Embryonic facial prominence (tissue), 1 donor: ENCODE data around the gene RPL13.

Experiments
- DNase-seq: peaks from one replicate; pipeline ENCODE4 v3.0.0-alpha.2; 2016; ENCODE audit errors: extremely low spot score

The RPL13 gene

DNA sequence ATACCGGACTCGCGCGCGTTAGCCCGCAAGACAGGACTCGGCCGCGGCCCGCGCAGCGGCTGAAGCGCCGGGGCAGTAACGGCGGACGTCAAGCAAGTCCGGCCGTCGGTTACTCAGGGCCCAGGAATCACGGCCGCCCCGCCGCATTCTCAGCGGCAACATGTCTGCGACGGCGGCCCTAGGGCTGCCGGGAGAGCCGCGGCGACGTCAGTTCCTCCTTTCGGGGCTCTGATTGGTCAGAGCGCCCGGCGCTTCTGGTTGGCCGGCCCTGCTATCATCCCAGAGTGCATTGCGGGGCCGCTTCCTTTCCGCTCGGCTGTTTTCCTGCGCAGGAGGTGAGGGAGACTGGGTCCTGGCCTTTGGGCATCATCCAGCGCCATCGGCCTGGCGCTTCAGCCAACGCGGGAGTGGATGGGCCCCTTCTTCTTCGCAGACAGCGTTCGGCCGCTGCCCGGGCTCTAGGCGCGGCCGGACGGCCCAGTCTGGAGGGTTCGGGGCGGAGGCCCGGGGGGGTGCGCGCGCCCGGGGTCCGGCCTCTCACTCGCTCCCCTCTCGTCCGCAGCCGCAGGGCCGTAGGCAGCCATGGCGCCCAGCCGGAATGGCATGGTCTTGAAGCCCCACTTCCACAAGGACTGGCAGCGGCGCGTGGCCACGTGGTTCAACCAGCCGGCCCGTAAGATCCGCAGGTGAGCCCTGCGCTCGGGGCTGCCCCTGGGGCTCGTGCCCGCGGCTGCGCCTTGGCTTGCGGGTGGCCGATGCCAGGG is at the start of gene RPL13:
TSS of gene RPL13 (plus strand) at position 305 of the 764 bp plus-strand sequence. CDS start at position 583, 278 bp downstream.
- DNase-seq = peak; percentile 95

DNA sequence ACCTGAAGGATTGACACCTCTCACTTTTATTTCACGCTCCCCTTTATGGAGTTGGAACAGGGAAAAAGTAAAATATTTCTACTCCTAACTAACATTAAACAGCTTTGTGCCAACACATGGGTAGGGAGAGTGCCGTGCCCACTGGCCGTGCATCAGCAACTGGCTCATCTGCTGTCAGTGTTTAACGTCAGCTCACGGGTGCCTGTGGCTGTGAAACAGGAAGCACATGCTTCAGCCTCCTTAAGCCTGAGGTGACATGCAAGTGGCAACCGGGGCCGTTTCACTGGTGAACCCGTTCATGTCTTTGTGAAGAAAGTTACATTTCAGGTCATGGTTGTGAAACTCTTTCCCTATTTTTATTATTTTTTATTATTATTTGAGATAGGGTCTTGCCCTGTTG is 49.1 kb upstream of the RPL13 start:
- no peak for DNase-seq

DNA sequence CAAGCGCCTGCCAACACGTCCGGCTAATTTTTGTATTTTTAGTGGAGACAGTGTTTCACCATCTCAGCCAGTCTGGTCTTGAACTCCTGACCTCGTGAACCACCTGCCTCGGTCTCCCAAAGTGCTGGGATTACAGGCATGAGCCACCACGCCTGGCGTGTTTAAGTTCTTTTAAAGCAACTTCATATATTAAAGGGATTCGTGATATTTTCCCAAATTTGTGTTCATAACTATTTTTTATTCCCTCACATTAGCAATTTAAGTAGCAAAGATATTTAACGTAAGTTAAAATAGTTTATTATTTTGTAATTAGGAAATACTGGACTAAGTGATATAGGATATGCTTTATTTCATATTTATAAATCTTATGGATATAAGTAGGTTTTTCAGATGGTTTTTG is 48.0 kb upstream of the RPL13 start:
- DNase-seq = no peak

DNA sequence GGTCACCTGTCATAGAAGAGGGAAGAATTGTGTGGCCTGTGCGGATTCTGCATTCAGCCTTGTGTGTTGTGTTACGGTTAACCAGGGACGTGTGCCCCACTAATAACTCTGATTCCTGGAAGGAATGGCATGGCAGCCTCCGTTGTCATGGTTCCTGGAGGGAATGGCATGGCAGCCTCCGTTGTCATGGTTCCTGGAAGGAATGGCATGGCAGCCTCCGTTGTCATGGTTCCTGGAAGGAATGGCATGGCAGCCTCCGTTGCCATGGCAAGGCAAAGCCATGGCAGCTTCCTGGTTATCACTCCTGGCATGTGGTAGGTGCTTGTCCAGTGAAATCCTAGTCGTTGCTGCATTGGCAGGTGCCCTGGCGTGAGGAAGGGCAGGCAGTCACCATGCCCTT is 43.4 kb upstream of the RPL13 start:
- DNase-seq = no peak

DNA sequence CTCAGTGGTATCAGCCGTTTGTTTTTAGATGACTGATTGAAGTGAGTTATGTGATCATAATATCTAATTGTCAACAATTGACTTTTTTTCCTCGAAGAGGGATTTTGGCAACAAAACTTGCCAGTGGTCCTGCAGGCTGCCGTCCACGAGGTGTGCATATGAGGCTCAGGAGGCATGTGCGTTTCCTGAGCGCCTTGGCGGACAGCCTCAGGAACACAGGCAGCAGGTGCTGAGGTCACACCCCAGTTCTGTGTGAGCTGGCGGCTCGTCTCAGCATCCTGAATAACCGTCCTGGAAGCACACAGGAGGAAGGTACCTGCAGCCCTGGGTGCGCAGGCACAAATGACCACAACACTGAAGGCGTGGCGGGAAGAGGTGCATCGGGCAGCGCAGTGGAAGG is 40.6 kb upstream of the RPL13 start:
- no peak for DNase-seq

DNA sequence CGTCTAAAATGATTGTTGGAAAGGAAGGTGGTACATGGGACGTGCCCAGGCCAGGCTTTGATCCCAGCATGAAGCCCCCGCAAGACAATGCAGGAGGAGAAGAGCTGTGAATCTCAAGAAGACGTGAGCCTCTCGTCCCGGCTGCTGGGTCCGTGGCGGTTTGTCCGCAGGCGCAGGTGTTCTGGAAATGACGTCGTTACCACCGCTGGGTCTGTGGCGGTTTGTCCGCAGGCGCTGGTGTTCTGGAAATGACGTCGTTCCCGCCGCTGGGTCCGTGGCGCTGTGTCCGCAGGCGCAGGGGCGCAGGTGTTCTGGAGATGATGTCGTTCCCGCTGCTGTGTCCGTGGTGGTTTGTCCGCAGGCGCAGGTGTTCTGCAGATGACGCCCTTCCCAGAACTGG is 38.2 kb upstream of the RPL13 start:
- DNase-seq = no peak

DNA sequence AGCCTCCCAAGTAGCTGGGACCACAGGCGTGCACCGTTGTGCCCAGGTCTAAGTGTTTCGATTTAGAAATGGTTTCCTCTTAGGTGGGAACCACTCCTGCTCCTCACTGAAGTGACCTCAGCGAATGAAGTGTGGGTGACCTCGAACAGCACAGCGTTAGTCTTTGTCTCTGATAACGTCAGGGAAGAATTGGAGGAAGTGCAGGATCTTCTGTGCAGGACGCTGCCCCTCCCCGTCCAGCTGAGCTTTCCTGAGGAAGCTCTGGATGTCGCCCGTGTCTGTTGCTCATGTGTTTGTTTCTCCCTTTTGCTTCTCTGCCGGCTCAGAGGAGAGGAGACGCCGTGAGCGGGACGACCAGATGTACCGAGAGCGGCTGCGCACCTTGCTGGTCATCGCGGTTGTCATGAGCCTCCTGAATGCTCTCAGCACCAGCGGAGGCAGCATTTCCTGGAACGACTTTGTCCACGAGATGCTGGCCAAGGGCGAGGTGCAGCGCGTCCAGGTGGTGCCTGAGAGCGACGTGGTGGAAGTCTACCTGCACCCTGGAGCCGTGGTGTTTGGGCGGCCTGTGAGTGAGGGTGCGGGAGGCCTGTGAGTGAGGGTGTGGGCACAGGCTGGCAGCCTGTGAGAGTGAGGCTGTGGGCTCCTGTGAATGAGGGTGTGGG is 36.7 kb upstream of the RPL13 start:
- DNase-seq = no peak

DNA sequence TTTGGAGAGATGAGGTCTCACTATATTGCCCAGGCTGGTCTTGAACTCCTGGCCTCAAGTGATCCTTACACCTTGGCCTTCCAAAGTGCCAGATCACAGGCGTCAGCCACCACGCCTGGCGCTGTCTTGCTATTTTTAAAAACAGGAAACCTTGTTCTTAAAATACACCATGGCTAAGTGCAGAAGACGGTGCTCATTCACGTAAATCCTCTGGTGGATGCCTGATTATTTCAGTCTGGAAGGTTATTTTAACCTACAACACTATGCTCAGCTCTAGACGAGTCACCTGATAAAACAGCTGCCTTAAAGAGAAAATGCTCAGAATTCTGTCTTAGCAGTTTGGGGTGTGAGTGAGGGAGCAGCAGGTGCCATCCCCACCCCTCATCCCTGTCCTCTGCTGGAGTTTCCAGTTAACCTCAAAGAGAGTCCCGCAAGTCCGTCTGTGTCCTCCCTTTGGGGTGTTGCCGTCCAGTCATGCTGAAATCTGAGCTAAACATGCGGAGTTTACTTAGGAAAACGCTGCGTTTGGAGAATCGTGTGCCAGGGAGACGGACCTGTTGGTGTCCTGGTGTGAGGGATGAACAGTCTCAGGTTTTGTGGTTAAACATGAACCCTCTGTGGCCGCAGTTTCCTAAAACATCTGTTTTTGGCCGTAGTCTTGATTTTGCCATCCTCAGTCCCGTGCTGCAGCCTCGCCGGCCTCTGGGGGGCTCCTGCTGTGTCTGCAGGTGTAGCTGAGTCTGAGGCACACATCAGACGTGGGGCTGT is 35.2 kb upstream of the RPL13 start:
- DNase-seq = no peak

DNA sequence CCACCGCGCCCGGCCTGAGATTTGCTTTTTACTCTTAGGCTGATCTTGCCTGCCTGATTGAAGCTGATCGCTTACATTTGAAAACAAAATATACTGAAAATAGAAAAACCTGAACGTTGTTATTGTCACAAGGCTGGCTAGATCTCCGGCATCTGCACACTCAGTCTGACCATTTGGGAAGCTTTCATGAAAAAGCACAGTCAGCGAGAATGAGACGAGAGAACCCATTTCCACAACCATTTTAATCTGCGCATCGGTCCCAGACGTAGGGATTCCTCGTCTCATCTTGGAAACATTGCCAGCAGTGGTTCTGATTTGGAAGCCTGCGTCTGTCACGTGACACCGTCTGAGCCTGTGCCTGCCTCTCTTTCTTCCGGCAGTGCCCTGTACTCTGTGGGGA is 31.4 kb upstream of the RPL13 start:
- DNase-seq = no peak

DNA sequence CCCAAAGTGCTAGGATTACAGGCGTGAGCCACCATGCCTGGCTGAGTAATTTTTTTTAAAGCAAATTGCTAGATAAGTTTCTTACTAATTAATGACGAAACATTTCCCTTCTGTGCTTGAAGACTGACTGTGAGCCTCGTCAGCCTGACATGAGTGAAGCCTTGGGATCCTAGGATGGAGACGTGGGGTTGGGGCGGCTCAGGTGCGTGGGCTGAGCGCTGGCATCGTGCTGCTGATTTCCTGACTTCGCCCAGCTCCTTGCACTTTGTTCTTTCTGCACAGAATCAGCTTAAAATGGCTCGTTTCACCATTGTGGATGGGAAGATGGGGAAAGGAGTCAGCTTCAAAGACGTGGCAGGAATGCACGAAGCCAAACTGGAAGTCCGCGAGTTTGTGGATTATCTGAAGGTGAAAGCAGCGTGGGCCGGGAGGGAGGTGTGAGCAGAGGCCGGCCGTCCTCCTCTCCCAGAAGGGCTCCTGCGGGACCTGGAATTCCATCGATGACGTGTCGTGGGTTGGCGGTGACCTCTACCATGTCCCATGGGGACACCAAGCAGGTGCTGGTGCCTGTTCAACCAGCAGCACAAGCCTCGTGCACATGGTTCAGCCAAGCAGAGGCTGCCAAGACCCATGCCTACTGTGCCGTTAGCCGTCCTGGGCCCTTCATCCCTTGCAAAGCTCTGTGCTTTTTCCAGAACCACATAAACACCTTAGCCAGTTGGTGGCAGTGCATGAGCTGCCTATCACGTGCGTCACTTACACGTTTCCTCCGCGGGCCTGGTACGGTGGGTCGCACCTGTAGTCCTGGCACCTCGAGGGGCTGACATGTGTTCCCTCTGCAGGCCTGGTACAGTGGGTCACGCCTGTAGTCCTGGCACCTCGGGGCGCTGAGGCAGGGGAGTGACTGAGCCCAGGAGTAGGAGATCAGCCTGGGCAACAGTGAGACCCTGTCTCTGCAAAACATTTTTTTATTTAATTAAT is 29.8 kb upstream of the RPL13 start:
- DNase-seq = no peak

DNA sequence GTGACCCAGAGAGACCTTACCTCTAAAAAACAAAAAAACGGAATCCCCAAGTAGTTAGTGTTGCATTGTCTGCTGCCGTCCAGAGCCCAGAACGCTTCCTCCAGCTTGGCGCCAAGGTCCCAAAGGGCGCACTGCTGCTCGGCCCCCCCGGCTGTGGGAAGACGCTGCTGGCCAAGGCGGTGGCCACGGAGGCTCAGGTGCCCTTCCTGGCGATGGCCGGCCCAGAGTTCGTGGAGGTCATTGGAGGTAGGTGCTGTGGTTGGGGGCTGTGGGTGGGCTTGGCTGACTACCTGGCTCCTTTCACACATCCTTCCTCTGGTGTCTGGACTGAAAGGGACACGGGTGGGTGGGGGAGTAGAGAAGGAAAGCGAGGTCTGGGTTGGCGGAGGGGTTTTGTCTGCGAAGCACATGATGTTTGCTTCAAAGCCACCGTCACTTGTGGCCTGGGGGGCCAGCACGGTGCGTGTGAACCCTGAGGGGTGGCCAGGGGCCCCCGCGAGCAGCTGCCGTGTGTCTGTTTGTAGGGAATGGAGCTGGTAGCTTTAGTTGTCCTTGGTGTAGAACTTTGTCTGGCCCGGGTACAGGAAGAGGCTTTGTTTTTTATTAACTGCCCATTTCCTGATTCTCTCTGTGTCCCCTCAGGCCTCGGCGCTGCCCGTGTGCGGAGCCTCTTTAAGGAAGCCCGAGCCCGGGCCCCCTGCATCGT is 28.5 kb upstream of the RPL13 start:
- no peak for DNase-seq

DNA sequence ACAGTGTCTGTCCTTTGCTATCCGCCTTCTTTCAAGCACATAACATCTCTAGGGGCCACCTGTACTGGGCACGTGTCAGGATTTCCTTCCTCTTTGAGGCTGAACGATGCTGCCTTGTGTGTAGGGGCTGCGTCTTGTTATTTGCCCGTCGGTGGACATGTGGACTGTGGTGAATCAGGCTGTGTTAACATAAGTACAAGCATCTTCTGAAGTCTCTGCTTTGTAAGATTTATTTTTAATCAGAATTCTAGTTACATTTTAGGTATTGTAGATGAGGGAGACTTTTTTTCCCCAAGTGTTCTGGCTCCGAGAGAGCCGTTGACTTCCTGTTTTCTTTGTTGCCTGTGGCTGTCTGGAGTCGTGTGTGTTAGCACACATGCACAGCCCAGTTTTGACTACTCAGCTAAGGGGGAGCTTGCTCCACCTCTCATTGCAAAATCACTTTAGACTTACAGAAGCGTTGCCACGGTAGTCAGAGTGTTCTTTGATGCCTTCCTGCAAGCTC is 26.2 kb upstream of the RPL13 start:
- DNase-seq = no peak

DNA sequence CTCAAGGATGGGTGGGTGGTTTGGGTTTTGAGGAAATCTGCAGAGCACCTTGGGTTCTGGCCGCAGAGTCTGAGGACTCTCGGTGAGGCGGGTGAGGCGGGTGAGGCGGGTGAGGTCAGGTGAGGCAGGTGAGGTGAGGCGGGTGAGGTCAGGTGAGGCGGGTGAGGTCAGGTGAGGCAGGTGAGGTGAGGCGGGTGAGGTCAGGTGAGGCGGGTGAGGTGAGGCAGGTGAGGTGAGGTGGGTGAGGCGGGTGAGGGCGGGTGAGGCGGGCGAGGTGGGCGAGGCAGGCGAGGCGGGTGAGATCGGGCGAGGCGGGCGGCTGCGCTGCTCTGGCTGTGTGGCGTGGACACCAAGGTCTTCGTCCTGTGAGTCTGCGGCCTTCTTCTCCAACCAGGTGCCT is 24.1 kb upstream of the RPL13 start:
- no peak for DNase-seq

DNA sequence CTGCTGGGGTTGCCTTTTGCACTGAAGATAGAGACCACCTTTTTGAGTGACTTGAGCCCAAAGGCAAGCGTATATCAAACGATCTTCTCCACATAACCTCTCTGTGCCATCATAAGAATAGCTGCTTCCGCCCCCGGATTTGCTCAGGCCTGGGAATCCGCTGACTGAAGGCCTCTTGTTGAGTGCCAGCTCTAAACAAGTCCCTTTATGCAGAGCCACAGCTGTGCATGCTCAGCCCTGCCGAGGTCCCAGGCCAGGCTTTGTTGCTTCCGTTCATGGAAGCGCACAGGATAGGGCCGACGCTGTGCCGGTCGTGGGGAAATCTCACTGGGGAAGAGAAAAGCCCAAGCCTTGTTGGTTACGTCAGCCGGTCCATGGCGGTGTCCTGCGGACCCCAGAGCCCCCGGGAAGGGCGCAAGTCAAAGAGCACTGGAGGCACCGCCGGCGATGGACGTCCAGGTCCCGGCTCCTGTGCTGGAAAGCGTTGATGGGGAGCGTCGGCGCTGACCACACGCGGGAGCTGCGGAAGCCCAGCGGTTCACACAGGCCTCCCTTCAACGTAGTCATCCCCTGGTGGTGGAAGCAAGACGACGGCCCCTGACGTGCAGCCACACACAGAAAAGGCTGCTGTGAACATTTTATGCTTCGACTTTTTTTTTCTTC is 23.5 kb upstream of the RPL13 start:
- DNase-seq = no peak

DNA sequence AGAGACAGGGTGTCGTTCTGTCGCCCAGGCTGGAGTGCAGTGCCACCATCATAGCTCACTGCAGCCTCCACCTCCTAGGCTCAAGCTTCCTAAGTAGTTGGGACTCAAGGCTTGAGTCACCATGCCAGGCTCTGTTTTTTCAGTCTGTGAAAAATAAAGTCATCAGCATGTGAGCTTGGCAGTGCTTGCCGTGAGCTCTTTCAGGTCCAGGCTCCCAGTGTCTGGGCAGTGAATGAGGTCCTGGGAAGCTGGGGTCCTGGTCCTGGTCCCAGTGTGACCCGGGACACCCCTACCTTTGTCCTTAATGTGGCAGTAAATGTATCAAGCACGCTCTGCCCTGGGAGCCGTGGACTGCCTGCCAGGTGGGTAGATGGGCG is 22.9 kb upstream of the RPL13 start:
- no peak for DNase-seq

DNA sequence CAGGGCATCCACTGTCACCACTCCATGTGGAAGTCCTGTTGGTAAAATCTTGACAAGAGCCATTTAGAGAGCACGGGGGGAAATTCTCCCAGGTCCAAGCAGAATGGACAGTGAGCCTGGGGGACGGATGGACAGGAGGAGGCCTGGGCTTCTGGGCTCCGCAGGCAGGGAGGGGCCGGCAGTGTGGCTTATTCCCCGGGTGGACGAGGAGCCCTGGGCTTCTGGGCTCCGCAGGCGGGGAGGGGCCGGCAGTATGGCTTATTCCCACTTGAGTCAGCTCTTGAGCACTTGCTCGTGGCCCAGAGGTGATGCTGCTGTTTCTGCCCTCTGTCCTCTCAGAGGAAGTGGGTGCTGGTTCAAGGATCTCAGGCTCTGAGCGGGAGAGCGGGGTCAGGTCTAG is 22.2 kb upstream of the RPL13 start:
- DNase-seq = no peak

DNA sequence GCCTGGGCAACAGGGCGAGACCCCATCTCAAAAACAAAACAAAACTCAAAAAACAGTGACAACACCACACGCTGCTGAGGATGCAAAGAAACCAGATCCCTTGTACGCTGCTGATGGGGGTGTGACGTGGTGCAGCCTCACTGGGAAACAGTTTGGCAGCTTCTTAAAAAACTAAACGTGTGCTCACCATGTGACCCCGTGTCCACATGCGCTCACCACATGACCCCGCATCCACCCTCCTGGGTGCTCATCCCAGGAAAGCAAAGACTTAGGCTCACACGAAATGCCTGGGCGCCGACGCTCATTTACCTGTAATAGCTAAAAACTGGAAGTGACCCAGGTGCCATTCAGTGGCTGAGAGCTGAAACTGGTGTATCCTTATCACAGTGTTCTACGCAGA is 19.9 kb upstream of the RPL13 start:
- no peak for DNase-seq

DNA sequence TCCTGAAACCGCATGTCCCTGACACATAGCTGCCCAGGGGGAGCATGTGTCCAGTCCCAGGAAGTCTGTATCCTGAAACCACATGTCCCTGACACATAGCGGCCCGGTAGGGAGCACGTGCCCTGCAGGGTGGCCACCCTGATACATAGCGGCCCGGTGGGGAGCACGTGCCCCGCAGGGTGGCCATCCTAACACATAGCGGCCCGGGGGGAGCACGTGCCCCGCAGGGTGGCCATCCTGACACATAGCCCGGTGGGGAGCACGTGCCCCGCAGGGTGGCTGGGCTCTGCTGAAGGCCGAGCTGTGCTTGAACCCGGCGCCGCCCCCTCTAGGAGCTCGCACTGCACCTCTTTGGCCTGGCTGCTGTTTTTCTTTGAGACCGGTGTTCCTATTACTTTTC is 18.7 kb upstream of the RPL13 start:
- DNase-seq = no peak

DNA sequence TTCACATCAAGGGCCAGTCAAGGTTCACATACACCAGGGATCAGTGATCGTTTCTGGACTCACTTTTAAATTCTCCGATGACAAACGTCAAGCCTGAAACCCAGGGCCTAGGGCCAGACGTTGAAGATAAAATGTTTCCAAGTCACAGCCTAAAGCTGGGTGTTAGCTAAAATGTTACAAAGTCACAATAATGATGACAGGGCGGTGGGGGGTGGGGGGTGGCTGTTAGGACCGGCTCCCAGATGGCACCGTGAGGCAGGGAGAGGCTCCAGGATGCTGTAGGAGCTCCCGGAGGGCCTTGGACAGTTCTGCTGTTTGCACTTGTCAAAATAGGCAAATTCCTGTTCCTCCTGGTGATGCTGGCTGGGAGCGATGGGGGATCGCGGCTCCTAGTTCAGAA is 16.4 kb upstream of the RPL13 start:
- DNase-seq = no peak

DNA sequence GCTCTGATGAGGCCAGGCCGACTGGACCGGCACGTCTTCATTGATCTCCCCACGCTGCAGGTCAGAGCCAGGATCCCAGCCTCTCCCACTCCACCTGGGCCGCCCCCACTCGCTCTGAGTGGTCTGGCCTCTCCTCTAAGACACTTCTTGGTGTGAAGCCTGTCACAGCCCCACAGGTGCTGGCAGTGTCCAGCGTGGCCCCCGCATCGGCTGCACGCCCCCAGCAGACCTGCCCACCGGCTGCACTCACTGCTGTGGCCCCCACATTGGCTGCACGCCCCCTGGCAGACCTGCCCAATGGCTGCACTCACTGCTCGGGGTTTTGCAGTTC is 15.8 kb upstream of the RPL13 start:
- no peak for DNase-seq
